GM19372 (cell line): Measurements from ENCODE around the gene RAPGEF1.
A peak's percentile ranks its signal among the peaks of the same experiment; 100 is the strongest.

Source experiments
- ATAC-seq: cut with Tn5 transposase; IDR thresholded peaks from one replicate; pipeline ENCODE4 v1.9.1; 2021; ENCODE audit warnings: mild to moderate bottlenecking, low read depth, moderate library complexity; ENCODE audit not compliant: unreplicated experiment

RAPGEF1 gene

GRCh38 chr9:131546336-131547084 lies 193.4 kb downstream of the RAPGEF1 start:
- ATAC-seq: no peak

GRCh38 chr9:131545786-131546335 lies 194.0 kb downstream of the RAPGEF1 start:
- ATAC-seq: no peak

- no peak for ATAC-seq
Observed at GRCh38 chr9:131545003-131545785, 194.7 kb downstream of the RAPGEF1 start, which contains the start of gene PRRT1B. TSS of gene PRRT1B (plus strand) at chr9:131545523. CDS start at chr9:131545616, 93 bp downstream.

- ATAC-seq: no peak
Observed at GRCh38 chr9:131543141-131543540, 196.7 kb downstream of the RAPGEF1 start.

DNA sequence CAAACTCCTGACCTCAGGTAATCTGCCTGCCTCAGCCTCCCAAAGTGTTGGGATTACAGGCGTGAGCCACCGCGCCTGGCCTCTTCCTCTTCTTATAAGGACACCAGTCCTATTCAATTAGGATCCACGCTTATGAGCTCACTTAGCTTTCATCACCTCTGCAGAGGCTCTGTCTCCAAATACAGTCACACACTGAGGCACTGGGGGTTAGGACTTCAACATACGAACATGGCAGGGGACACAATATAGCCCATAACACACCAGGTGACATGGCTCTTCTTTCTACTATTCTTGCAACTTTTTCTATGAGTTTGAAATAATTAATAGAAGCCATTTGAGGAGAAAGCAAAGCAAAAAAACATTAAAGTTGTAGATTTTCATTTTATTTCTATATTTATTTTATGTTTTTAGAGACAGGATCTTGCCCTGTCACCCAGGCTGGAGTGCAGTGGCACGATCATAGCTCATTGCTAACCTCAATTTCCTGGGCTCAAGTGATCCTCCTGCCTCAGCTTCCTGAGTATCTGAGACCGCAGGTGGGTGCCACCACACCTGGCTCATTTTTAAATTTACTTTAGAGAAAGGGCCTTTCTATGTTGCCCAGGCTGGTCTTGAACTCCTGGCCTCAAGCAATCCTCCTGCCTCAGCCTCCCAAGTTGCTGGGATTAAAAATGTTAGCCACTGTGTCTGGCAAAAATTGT lies 200.5 kb downstream of the RAPGEF1 start:
- no peak for ATAC-seq

DNA sequence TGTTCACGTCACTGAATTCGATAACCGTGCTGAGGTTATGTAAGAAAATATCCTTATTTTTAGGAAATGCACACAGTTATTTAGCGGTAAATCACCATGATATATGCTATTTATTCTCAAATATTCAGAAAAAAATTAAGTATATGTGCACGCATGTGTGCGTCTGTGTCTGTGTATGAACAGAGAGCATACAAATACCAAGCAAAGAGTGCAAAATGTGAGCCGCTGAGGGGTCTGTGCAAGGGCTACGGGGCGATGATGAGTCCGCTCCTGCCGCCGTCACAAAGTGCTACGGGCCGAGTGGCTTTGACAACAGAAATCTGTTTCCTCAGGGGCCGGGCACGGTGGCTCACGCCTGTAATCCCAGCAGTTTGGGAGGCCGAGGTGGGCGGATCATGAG lies 201.9 kb downstream of the RAPGEF1 start:
- no peak for ATAC-seq

DNA sequence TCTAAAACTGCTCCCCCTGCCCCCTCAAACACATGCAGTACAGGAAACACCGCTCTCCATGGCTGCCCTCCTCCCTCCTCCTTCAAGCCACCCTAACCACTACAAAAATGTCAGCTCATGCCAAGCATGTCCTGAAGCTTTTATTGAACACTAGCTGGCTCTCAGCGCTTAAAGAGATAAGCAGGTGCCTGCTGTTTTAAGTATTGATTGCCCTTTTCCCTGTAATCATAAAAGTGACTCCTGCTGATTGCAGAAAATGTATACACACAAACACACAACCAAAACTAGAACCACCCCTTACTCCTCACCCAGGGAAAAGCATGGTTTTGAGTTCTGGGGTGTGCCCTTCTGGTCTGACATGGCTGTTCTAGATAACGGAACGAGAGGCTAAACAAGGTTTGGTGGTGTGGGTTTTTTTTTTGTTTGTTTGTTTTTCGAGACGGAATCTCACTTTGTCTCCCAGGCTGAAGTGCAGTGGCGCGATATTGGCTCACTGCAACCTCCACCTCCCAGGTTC lies 205.1 kb downstream of the RAPGEF1 start:
- no peak for ATAC-seq

GRCh38 chr9:131530920-131531832 lies 208.7 kb downstream of the RAPGEF1 start, which contains the start of gene UCK1:
TSS of gene UCK1 (minus strand) at chr9:131531263. CDS start at chr9:131531174, 89 bp downstream.
- ATAC-seq: peak; percentile 81

DNA sequence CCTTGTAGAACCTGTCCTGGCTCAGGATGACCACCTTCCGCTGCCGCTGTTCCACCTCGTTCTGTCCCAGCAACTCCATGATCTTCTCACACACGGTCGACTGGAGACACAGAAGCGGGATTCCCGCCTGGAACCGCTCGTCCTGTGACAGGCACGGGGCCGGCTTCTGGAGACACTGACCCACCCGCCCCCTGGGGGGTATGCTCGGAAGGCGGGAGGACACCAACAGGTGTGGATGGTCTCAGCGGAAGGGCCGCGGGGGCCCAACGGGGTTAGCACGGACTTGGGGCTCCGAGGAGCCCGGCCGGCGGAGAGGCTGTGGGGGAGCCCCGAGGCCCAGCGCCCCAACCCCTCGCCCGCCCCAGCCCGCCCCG lies 209.3 kb downstream of the RAPGEF1 start:
- ATAC-seq: peak; percentile 33

- ATAC-seq: no peak
Observed at GRCh38 chr9:131529597-131530545, 210.0 kb downstream of the RAPGEF1 start.

DNA sequence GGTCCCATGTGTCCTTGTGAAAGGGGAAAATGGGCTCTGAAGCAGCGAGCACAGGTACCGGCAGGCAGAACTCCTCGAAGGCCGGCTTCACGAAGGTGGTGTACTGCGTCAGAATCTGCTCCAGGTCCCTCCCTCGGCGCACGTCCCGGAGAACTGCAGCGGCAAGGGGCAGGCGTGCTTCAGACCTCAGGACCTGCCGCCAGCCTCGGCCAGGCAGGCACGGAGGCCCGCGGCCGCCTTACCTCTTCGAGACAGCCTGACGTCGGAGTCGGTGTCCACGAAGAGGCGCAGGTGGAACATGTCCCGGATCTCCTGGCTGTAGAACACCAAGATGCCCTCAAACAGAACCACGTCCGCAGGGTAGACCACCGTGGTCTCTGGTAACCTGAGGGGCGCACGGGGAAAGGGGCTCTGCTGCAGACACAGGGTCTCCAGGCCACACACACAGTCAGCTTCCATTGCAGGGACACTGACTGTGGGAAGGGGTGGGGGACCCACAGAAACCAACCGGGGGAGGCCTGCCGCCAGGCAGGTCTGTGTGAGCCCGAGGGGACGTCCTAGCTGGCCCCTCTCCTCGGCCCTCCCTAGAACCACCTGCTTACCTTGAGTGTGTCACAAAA lies 210.9 kb downstream of the RAPGEF1 start:
- ATAC-seq: no peak

- no peak for ATAC-seq
Observed at GRCh38 chr9:131528186-131528585, 211.7 kb downstream of the RAPGEF1 start.
